Measurements from ENCODE around the gene TTC39A. TPM values are rescaled to one million over a fixed set of nuclear protein-coding genes. Genes with fewer than 3 reads are reported as not detected.

The TTC39A gene
- total RNA-seq, 1 donor from 2014 or later = 1.4 TPM

DNA sequence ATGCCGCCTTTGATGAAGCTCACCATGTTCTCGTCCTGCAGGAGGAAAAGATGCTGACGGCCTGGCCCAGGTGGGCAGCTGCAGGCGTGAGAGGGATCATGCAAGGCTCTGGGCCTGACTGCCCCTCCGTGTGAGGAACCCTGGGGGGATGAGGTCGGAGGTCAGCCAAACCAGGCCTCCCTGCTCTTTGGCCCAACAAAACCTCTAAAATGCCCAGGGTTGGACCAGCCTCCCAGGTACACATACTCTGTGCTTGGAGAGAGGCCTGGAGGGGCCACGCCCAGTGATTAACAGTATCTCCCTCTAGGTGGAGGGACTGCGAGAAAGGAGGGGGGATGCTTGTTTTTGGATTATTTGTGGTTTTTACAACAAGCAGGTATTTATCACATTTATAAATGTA is 21.1 kb downstream of the TTC39A start:
- Histone ChIP-seq H2AFZ (ENCODE audit: low read depth, low read length) (no peak overlapping the region), H3K9ac (ENCODE audit: low read length) (no peak overlapping the region), H3K4me3 (ENCODE audit: insufficient read depth, low read depth, low read length) (no peak overlapping the region), H3K27me3 (ENCODE audit: insufficient read depth, low read length) (no peaks in the 10 kb centered on the region), H3K36me3 (ENCODE audit: insufficient read depth, low read length) (no peaks in the 10 kb centered on the region), H4K20me1 (ENCODE audit: insufficient read depth, low read length) (no peaks in the 10 kb centered on the region), H3K27ac (ENCODE audit: low read depth, low read length) (no peak overlapping the region), H3K9me3 (ENCODE audit: insufficient read depth, low read depth, low read length) (no peaks in the 10 kb centered on the region), H3K4me1 (ENCODE audit: insufficient read depth, low read length) (peaks cover 10% of the 10 kb centered on the region), H3K4me2 (ENCODE audit: low read length) (no peak overlapping the region), H3K79me2 (ENCODE audit: insufficient read depth, low read length) (no peaks in the 10 kb centered on the region)
- no peak for FAIRE-seq
- peaks cover 3% of the 10 kb centered on the region for H3K9me3 Mint-ChIP-seq (ENCODE audit: unreplicated experiment)
- peaks cover 3% of the 10 kb centered on the region for H3K27me3 Mint-ChIP-seq (ENCODE audit: low read depth, unreplicated experiment)
- H3K36me3 Mint-ChIP-seq (ENCODE audit: low read depth, unreplicated experiment) = no peaks in the 10 kb centered on the region
- no peak for DNase-seq (ENCODE audit: low read depth)
- no peak for TF ChIP-seq EZH2 (IDR thresholded peaks at IDR 0.05; ENCODE audit: insufficient read depth, low read length)
- H3K4me3 Mint-ChIP-seq (ENCODE audit: unreplicated experiment) = no peak overlapping the region
- H3K27ac Mint-ChIP-seq (ENCODE audit: unreplicated experiment) = no peak overlapping the region
- H3K4me1 Mint-ChIP-seq (ENCODE audit: low read depth, unreplicated experiment) = peaks cover 16% of the 10 kb centered on the region

DNA sequence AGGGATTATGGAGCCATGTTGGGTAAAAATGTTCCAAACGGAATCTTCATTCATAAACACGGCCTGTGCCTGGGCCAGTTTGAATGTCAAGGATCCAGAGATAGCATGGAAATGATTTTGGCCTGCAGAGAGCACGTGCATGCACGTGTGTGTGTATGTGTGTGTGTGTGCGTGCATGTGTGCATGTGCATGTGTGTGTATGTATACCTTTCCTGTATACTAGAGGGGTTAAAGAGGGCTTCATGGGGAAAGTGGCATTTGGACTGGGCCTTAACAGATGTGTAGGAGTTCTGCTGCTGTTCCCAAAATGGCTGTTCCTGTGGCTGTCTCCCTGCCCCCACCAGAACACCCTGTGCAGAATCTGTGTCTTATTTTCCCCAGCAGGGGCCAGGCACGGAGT is 21.7 kb downstream of the TTC39A start:
- no peak for TF ChIP-seq EZH2 (IDR thresholded peaks at IDR 0.05; ENCODE audit: insufficient read depth, low read length)
- TF ChIP-seq, protein P1, sequence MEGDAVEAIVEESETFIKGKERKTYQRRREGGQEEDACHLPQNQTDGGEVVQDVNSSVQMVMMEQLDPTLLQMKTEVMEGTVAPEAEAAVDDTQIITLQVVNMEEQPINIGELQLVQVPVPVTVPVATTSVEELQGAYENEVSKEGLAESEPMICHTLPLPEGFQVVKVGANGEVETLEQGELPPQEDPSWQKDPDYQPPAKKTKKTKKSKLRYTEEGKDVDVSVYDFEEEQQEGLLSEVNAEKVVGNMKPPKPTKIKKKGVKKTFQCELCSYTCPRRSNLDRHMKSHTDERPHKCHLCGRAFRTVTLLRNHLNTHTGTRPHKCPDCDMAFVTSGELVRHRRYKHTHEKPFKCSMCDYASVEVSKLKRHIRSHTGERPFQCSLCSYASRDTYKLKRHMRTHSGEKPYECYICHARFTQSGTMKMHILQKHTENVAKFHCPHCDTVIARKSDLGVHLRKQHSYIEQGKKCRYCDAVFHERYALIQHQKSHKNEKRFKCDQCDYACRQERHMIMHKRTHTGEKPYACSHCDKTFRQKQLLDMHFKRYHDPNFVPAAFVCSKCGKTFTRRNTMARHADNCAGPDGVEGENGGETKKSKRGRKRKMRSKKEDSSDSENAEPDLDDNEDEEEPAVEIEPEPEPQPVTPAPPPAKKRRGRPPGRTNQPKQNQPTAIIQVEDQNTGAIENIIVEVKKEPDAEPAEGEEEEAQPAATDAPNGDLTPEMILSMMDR (IDR thresholded peaks at IDR 0.05; ENCODE audit: insufficient read depth, low read depth, low read length) = no peak
- Histone ChIP-seq H3K79me2 (ENCODE audit: insufficient read depth, low read length) (no peaks in the 10 kb centered on the region), H3K4me3 (ENCODE audit: insufficient read depth, low read depth, low read length) (no peak overlapping the region), H4K20me1 (ENCODE audit: insufficient read depth, low read length) (no peaks in the 10 kb centered on the region), H3K27ac (ENCODE audit: low read depth, low read length) (no peak overlapping the region), H3K36me3 (ENCODE audit: insufficient read depth, low read length) (no peaks in the 10 kb centered on the region), H3K4me1 (ENCODE audit: insufficient read depth, low read length) (peaks cover 7% of the 10 kb centered on the region), H3K9ac (ENCODE audit: low read length) (no peak overlapping the region), H3K9me3 (ENCODE audit: insufficient read depth, low read depth, low read length) (no peaks in the 10 kb centered on the region), H3K27me3 (ENCODE audit: insufficient read depth, low read length) (no peaks in the 10 kb centered on the region), H2AFZ (ENCODE audit: low read depth, low read length) (no peak overlapping the region), H3K4me2 (ENCODE audit: low read length) (no peak overlapping the region)
- Mint-ChIP-seq H3K36me3 (ENCODE audit: low read depth, unreplicated experiment) (no peaks in the 10 kb centered on the region), H3K27ac (ENCODE audit: unreplicated experiment) (no peak overlapping the region), H3K4me3 (ENCODE audit: unreplicated experiment) (no peak overlapping the region), H3K9me3 (ENCODE audit: unreplicated experiment) (peaks cover 3% of the 10 kb centered on the region), H3K27me3 (ENCODE audit: low read depth, unreplicated experiment) (peaks cover 3% of the 10 kb centered on the region), H3K4me1 (ENCODE audit: low read depth, unreplicated experiment) (peaks cover 11% of the 10 kb centered on the region)
- no peak for DNase-seq (ENCODE audit: low read depth)
- FAIRE-seq = no peak

DNA sequence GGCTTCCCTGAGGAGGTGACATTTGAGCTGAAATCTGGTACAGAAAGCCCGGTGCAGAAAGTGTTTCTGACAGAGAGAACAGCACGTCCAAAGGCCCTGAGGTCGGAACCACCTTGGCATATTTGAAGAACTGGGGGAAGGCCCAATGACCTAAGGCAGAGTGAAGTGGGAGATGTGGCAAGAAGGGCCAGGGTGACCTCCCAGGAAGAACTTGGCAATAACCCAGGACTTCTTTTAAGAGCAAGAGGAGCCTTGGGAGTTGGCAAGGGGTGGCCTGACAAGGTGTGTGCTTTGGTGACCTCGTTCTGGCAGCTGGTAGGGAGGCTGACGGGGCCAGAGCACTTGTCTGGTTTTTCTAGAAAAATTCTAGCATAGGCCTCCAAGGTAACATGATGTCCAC is 23.4 kb downstream of the TTC39A start:
- FAIRE-seq = no peak
- H3K9me3 Mint-ChIP-seq (ENCODE audit: unreplicated experiment) = peaks cover 3% of the 10 kb centered on the region
- no peak overlapping the region for H3K4me3 Mint-ChIP-seq (ENCODE audit: unreplicated experiment)
- no peaks in the 10 kb centered on the region for H3K36me3 Mint-ChIP-seq (ENCODE audit: low read depth, unreplicated experiment)
- TF ChIP-seq EZH2 (IDR thresholded peaks at IDR 0.05; ENCODE audit: insufficient read depth, low read length) = no peak
- TF ChIP-seq, protein P1 (IDR thresholded peaks at IDR 0.05; ENCODE audit: insufficient read depth, low read depth, low read length) = no peak
- peak overlapping the region; percentile 62 for H3K27ac Mint-ChIP-seq (ENCODE audit: unreplicated experiment)
- DNase-seq (ENCODE audit: low read depth) = no peak
- Histone ChIP-seq H3K27me3 (ENCODE audit: insufficient read depth, low read length) (no peaks in the 10 kb centered on the region), H3K36me3 (ENCODE audit: insufficient read depth, low read length) (no peaks in the 10 kb centered on the region), H3K79me2 (ENCODE audit: insufficient read depth, low read length) (no peaks in the 10 kb centered on the region), H4K20me1 (ENCODE audit: insufficient read depth, low read length) (no peaks in the 10 kb centered on the region), H3K4me1 (ENCODE audit: insufficient read depth, low read length) (peaks cover 7% of the 10 kb centered on the region), H2AFZ (ENCODE audit: low read depth, low read length) (no peak overlapping the region), H3K27ac (ENCODE audit: low read depth, low read length) (no peak overlapping the region), H3K9me3 (ENCODE audit: insufficient read depth, low read depth, low read length) (no peaks in the 10 kb centered on the region), H3K9ac (ENCODE audit: low read length) (no peak overlapping the region), H3K4me3 (ENCODE audit: insufficient read depth, low read depth, low read length) (no peak overlapping the region), H3K4me2 (ENCODE audit: low read length) (no peak overlapping the region)
- peaks cover 2% of the 10 kb centered on the region for H3K27me3 Mint-ChIP-seq (ENCODE audit: low read depth, unreplicated experiment)
- H3K4me1 Mint-ChIP-seq (ENCODE audit: low read depth, unreplicated experiment) = peaks cover 9% of the 10 kb centered on the region
